GM06990 (cell line): ENCODE data around the gene VWA5A.

Source experiments
- DNase-seq: peaks from one replicate; pipeline ENCODE4 v3.0.0-alpha.2; 2011; ENCODE audit not compliant: insufficient read length; ENCODE audit errors: extremely low read depth
- H3K27me3 ChIP-seq: replicated peaks from 2 replicates; pipeline ENCODE4 v1.6.0; 2011; ENCODE audit warnings: low read length; ENCODE audit not compliant: control insufficient read depth, insufficient read depth
- H3K36me3 ChIP-seq: 2 replicates; pipeline ENCODE4 v1.5.1; 2011; ENCODE audit warnings: low read length; ENCODE audit not compliant: control insufficient read depth, insufficient read depth
- H3K4me3 ChIP-seq: replicated peaks from 2 replicates; pipeline ENCODE4 v1.5.1; 2011; ENCODE audit warnings: low read depth, mild to moderate bottlenecking, control low read depth, low read length
- TF ChIP-seq, protein P1 (sequence below): IDR thresholded peaks from 2 replicates; pipeline ENCODE4 v1.5.1; 2011; ENCODE audit warnings: low read length, control low read depth, mild to moderate bottlenecking, inconsistent platforms; ENCODE audit not compliant: insufficient read depth, poor library complexity, severe bottlenecking

The VWA5A gene

DNA sequence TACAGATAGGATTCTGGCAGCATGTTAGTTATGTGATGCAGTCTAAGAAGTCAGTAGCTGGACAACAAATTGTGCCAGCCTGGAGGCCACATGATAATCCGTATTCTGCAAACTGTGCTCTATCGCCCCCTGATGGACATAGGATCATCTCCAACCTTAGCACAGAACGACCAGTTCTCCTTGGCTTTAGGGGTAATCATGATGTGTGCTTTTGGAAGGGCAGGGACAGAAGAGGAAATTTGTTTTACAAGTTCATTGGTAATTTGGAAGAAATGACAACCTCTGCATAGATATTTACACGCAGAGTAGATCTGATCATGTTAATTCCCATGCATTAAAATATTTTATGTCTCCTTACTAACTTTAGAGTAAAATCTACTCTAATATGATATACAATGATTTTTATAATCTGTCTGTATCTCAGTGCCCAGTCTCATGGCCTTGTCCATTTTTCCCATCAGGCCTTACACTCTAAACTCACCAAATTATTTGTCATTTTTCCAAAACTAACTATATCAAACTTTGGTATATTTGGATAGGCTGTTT is 80.0 kb downstream of the VWA5A start:
- no peaks in the 10 kb centered on the region for H3K36me3 ChIP-seq
- DNase-seq, result no peak

More for the DNA sequence above, 80.0 kb downstream of the VWA5A start:
- H3K27me3 ChIP-seq, result peaks cover 1% of the 10 kb centered on the region
- TF ChIP-seq, protein P1, sequence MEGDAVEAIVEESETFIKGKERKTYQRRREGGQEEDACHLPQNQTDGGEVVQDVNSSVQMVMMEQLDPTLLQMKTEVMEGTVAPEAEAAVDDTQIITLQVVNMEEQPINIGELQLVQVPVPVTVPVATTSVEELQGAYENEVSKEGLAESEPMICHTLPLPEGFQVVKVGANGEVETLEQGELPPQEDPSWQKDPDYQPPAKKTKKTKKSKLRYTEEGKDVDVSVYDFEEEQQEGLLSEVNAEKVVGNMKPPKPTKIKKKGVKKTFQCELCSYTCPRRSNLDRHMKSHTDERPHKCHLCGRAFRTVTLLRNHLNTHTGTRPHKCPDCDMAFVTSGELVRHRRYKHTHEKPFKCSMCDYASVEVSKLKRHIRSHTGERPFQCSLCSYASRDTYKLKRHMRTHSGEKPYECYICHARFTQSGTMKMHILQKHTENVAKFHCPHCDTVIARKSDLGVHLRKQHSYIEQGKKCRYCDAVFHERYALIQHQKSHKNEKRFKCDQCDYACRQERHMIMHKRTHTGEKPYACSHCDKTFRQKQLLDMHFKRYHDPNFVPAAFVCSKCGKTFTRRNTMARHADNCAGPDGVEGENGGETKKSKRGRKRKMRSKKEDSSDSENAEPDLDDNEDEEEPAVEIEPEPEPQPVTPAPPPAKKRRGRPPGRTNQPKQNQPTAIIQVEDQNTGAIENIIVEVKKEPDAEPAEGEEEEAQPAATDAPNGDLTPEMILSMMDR, result peak; percentile 82
- H3K4me3 ChIP-seq, result no peak overlapping the region
